ENCODE data around the gene GRID2. TPM values are rescaled to one million over a fixed set of nuclear protein-coding genes. Genes with fewer than 3 reads are reported as not detected.

GRID2 gene
- total and polyA plus RNA-seq, 8 donors: 0.14 to 0.36 (median 0.22) TPM

- no peak overlapping the region for H3K27ac ChIP-seq
- H3K4me3 ChIP-seq: no peak overlapping the region
- DNase-seq (no peak), ATAC-seq (no peak)
- no peaks in the 10 kb centered on the region for H3K36me3 ChIP-seq
- no peaks in the 10 kb centered on the region for H3K9me3 ChIP-seq
- H3K27me3 ChIP-seq: no peaks in the 10 kb centered on the region
- intact Hi-C loops (cut with DNase I): no loop called here
- TF ChIP-seq CTCF (IDR thresholded peaks at IDR 0.05): no peak
- no peaks in the 10 kb centered on the region for H3K4me1 ChIP-seq
Observed at GRCh38 chr4:92677805-92678204, 374.0 kb downstream of the GRID2 start.

- TF ChIP-seq CTCF (IDR thresholded peaks at IDR 0.05): no peak
- Histone ChIP-seq H3K4me1 (no peaks in the 10 kb centered on the region), H3K4me3 (no peak overlapping the region), H3K27ac (no peak overlapping the region), H3K9me3 (no peaks in the 10 kb centered on the region), H3K36me3 (no peaks in the 10 kb centered on the region), H3K27me3 (no peaks in the 10 kb centered on the region)
- ATAC-seq (no peak), DNase-seq (no peak)
- intact Hi-C loops (cut with DNase I): no loop called here
Observed at GRCh38 chr4:92678292-92678691, 374.5 kb downstream of the GRID2 start.

GRCh38 chr4:92679149-92679548 lies 375.4 kb downstream of the GRID2 start:
- TF ChIP-seq CTCF (IDR thresholded peaks at IDR 0.05): no peak
- intact Hi-C loops (cut with DNase I): no loop called here
- ATAC-seq: no peak
- H3K36me3 ChIP-seq: no peaks in the 10 kb centered on the region
- no peak overlapping the region for H3K27ac ChIP-seq
- no peak for DNase-seq
- H3K4me1 ChIP-seq: no peaks in the 10 kb centered on the region
- no peaks in the 10 kb centered on the region for H3K9me3 ChIP-seq
- no peaks in the 10 kb centered on the region for H3K27me3 ChIP-seq
- no peak overlapping the region for H3K4me3 ChIP-seq

GRCh38 chr4:92714640-92715039 lies 410.9 kb downstream of the GRID2 start:
- Histone ChIP-seq H3K4me1 (no peaks in the 10 kb centered on the region), H3K36me3 (no peaks in the 10 kb centered on the region), H3K9me3 (peaks cover 0 to 5% of the 10 kb centered on the region in 2 donors), H3K27me3 (no peaks in the 10 kb centered on the region), H3K4me3 (no peak overlapping the region), H3K27ac (no peak overlapping the region)
- no peak for TF ChIP-seq CTCF (IDR thresholded peaks at IDR 0.05)
- ATAC-seq (no peak), DNase-seq (no peak)
- intact Hi-C loops (cut with DNase I): no loop called here

GRCh38 chr4:92733231-92733630 lies 429.5 kb downstream of the GRID2 start:
- intact Hi-C loops (cut with DNase I): no loop called here
- Histone ChIP-seq H3K27me3 (no peaks in the 10 kb centered on the region), H3K27ac (no peak overlapping the region), H3K36me3 (no peaks in the 10 kb centered on the region), H3K9me3 (no peaks in the 10 kb centered on the region), H3K4me3 (no peak overlapping the region), H3K4me1 (no peaks in the 10 kb centered on the region)
- DNase-seq (no peak), ATAC-seq (no peak)
- no peak for TF ChIP-seq CTCF (IDR thresholded peaks at IDR 0.05)

Measured in left lung (tissue), 10 donors.